Adrenal gland (tissue), 12 donors: Measurements from ENCODE around the gene PCCB. TPM values are rescaled to one million over a fixed set of nuclear protein-coding genes. Genes with fewer than 3 reads are reported as not detected.
"Not testable (repeated sequence)": the region's sequence is repeated elsewhere in the genome, so short reads cannot be mapped to it uniquely, and the experiment has no call there.

ENCODE experiments used
- DNase-seq, 7 donors: peaks; one replicate each; pipeline ENCODE4 v3.0.0-alpha.2; 2019 to 2020
- H3K27ac ChIP-seq, 5 donors: fragments of 200-600 bp; sonication (generic) in 4 of 5; 1 replicate in 3 of 5; 2 replicates in 2 of 5; pipeline versions ENCODE4 v1.5.1 to v1.8.0; 2016 to 2020; ENCODE audit warnings: mild to moderate bottlenecking in 1 of 5
- H3K27me3 ChIP-seq: fragments of 200-600 bp; 2 replicates; pipeline ENCODE4 v1.8.0; 2021
- H3K36me3 ChIP-seq, 2 donors: fragments of 200-600 bp; replicated peaks in 1 of 2; 1 replicate in 1 of 2; 2 replicates in 1 of 2; pipeline versions ENCODE4 v1.5.1 to v1.8.0; 2018 to 2022
- H3K4me1 ChIP-seq, 2 donors: fragments of 200-600 bp; replicated peaks in 1 of 2; 1 replicate in 1 of 2; 2 replicates in 1 of 2; pipeline versions ENCODE4 v1.5.1 to v1.8.0; 2018 to 2021
- H3K4me3 ChIP-seq, 4 donors: fragments of 200-600 bp; sonication (generic) in 3 of 4; one replicate each; pipeline ENCODE4 v1.5.1; 2016 to 2018
- H3K9me3 ChIP-seq, 3 donors: fragments of 200-600 bp; sonication (generic) in 1 of 3; replicated peaks in 1 of 3; 1 replicate in 2 of 3; 2 replicates in 1 of 3; pipeline versions ENCODE4 v1.5.1 to v1.8.0; 2016 to 2021
- CTCF ChIP-seq, 6 experiments: fragments of 450-650 bp in 4 of 6; fragments of 200-600 bp in 2 of 6; sonication (generic) in 1 of 6; IDR thresholded peaks; 1 replicate in 5 of 6; 2 replicates in 1 of 6; pipeline versions ENCODE4 v1.5.1 to v1.8.0; 2016 to 2021; ENCODE audit warnings: antibody characterized with exemption in 6 of 6, mild to moderate bottlenecking in 2 of 6, moderate library complexity in 1 of 6
- POLR2A ChIP-seq, 2 donors: fragments of 450-650 bp; IDR thresholded peaks; one replicate each; pipeline ENCODE4 v1.6.1; 2017; ENCODE audit warnings: antibody characterized with exemption in 2 of 2, mild to moderate bottlenecking in 2 of 2, moderate library complexity in 1 of 2
- WGBS, 4 donors: extraction: QIAGEN DNeasy Blood & Tissue Kit in 2 of 4; methylation state at CpG; one replicate each; pipeline versions ENCODE4 v1.1.5 to v1.1.7; 2013 to 2017; 5-methylcytosine and 5-hydroxymethylcytosine counted together
- intact Hi-C, 2 donors: fragments of 100-400 bp; cut with DNase I; formaldehyde crosslinking; loops; one replicate each; pipeline versions ENCODE4 v1.14.1 to v1.15.0; 2022 to 2023
- polyA plus RNA-seq, 3 donors: library from polyadenylated mRNA; stranded (reverse); fragments of 200-250 nt in 2 of 3; fragments of 350-450 nt in 1 of 3; fragmentation: Illumina TruSeq in 1 of 3; extraction: RNeasy Lipid Tissue Mini Kit (QIAGEN cat#74804) in 1 of 3; gene quantifications; one replicate each; pipeline ENCODE4 v1.2.3, GENCODE V29; 2013 to 2014
- total RNA-seq, 9 donors: library from RNA; depleted of rRNA in 4 of 9; stranded (reverse); fragments of >200 nt in 4 of 9; fragments of 120-200 nt in 1 of 9; fragmentation: NEBNext Ultra II Directional in 1 of 9; extraction: Animal tissue kit (Norgen Biotek cat#: 25700) in 1 of 9; gene quantifications; one replicate each; pipeline versions ENCODE4 v1.1.0 to v1.2.4, GENCODE V29; 2013 to 2023
- donor health status: healthy with polysubstance abuse.
- donor health status: Bipolar disorder and iron deficiency.
- donor health status: DM: yes; HTN: yes; CAD: no.
- donor health status: DM: no; HTN: no; CAD: no.
- donor health status: DM: no; HTN: no; CAD: no.
- donor health status: DM: yes; HTN: yes; CAD: no.

PCCB gene
- total and polyA plus RNA-seq, 12 donors: 24.6 to 247 (median 137) TPM

DNA sequence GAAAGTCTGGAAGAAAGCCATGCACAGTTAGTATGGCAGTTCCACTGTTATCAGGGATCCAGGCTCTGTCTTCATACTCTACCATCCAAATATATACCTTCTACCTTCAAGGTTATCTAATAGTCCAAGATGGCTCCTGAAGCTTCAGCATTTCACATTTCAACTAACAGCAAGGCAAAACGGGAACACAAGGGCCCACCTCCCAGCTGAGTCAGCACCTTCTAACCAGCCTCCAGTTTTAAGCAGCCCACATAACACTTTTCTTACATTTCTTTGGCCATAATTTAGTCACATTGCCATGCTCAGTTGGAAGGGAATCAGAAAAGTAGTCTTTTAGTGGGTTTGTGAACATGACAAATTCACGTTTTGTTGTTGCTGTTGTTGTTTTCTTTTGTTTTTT lies 38.6 kb upstream of the PCCB start:
- TF ChIP-seq POLR2A (IDR thresholded peaks at IDR 0.05) (no peak), CTCF (IDR thresholded peaks at IDR 0.05) (no peak)
- H3K9me3 ChIP-seq: no peaks in the 10 kb centered on the region
- H3K4me1 ChIP-seq: no peaks in the 10 kb centered on the region
- no peak for DNase-seq
- no peak overlapping the region for H3K4me3 ChIP-seq
- 63 to 80% (median 76%) methylated on average over 2 of the region's 2 CpGs for WGBS, 4 donors
- H3K27ac ChIP-seq: no peak overlapping the region
- no peaks in the 10 kb centered on the region for H3K36me3 ChIP-seq
- intact Hi-C loops: no loop called here
- H3K27me3 ChIP-seq: no peaks in the 10 kb centered on the region

- 90 to 92% (median 92%) methylated on average over 4 of the region's 4 CpGs for WGBS, 4 donors
- H3K9me3 ChIP-seq, H3K4me3 ChIP-seq, H3K4me1 ChIP-seq, H3K27me3 ChIP-seq, intact Hi-C loops, DNase-seq, H3K27ac ChIP-seq, H3K36me3 ChIP-seq: not testable (repeated sequence)
Measured at GRCh38 chr3:136222746-136223145, 27.4 kb upstream of the PCCB start.

DNA sequence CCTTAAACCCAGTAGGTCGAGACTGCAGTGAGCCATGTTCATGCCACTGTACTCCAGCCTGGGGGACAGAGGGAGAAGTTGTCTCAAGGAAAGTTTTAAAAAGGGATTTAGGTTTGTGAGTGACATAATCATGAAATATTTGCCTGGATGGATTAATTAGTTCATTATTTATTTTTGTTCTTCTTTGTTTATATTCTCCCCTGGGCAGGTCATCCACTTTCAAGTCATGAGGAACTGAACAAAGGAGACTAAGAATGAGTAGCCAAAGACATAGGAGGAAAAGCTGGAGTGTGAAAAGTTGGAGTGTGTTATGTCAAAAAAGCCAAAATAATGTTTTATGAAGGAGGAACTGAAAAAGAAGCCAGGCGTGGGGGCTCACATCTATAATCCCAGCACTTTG lies 17.7 kb upstream of the PCCB start:
- no peaks in the 10 kb centered on the region for H3K4me1 ChIP-seq
- intact Hi-C loops: no loop called here
- DNase-seq: no peak
- no peak overlapping the region for H3K4me3 ChIP-seq
- no peak overlapping the region for H3K27ac ChIP-seq
- H3K27me3 ChIP-seq: no peaks in the 10 kb centered on the region
- 80 to 90% (median 82%) methylated on average over 2 of the region's 2 CpGs for WGBS, 4 donors
- no peaks in the 10 kb centered on the region for H3K36me3 ChIP-seq
- no peaks in the 10 kb centered on the region for H3K9me3 ChIP-seq
- TF ChIP-seq CTCF (IDR thresholded peaks at IDR 0.05): no peak
- no peak for TF ChIP-seq POLR2A (IDR thresholded peaks at IDR 0.05)

GRCh38 chr3:136235545-136235944 lies 14.6 kb upstream of the PCCB start:
- Histone ChIP-seq H3K27me3 (no peaks in the 10 kb centered on the region), H3K4me3 (no peak overlapping the region), H3K9me3 (no peaks in the 10 kb centered on the region), H3K36me3 (no peaks in the 10 kb centered on the region), H3K27ac (no peak overlapping the region), H3K4me1 (no peaks in the 10 kb centered on the region)
- 80 to 92% (median 87%) methylated on average over 1 of the region's 1 CpG for WGBS, 4 donors
- DNase-seq: no peak
- intact Hi-C loops: no loop called here
- no peak for TF ChIP-seq CTCF (IDR thresholded peaks at IDR 0.05)
- TF ChIP-seq POLR2A (IDR thresholded peaks at IDR 0.05): no peak

DNA sequence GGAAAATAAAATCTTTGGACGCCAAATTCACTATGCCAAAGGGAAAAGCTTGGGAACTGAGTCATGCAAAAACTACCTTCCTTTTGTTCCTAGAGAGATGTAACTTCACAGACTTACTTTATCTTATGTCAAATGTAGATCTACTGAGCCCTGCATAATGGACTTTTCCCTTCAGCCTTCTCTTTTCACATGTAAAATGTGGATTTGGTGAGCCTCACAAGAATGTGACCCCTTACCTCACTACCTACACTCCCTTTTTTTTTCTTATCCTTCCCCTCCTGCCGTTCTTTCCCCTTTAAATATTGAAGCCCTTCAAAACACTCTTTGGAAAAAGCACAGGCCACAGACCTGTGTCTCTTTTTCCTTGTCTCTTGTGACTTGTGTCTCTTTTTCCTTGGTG lies 14.0 kb upstream of the PCCB start:
- intact Hi-C loops: no loop called here
- Histone ChIP-seq H3K4me3 (no peak overlapping the region), H3K9me3 (no peaks in the 10 kb centered on the region), H3K27me3 (no peaks in the 10 kb centered on the region), H3K36me3 (no peaks in the 10 kb centered on the region), H3K4me1 (no peaks in the 10 kb centered on the region), H3K27ac (no peak overlapping the region)
- WGBS, 4 donors: 78 to 88% (median 80%) methylated on average over 2 of the region's 2 CpGs
- DNase-seq: no peak
- TF ChIP-seq CTCF (IDR thresholded peaks at IDR 0.05) (no peak), POLR2A (IDR thresholded peaks at IDR 0.05) (no peak)
